Measurements from ENCODE around the gene SETD5. TPM values are rescaled to one million over a fixed set of nuclear protein-coding genes. Genes with fewer than 3 reads are reported as not detected.
A peak's percentile ranks its signal among the peaks of the same experiment; 100 is the strongest.

Gene SETD5
- total RNA-seq, 2 donors from 2014 or later = 89.1 to 91.3 TPM

- intact Hi-C loops (cut with DNase I) = loop anchor here (10.0 kb wide), 1 partner anchor 302 kb away; no protein-coding TSS in a partner anchor
- no peaks in the 10 kb centered on the region for H3K36me3 ChIP-seq
- H3K27me3 ChIP-seq = no peaks in the 10 kb centered on the region
- peaks cover 5% of the 10 kb centered on the region for H3K4me1 ChIP-seq
- TF ChIP-seq, protein P1, sequence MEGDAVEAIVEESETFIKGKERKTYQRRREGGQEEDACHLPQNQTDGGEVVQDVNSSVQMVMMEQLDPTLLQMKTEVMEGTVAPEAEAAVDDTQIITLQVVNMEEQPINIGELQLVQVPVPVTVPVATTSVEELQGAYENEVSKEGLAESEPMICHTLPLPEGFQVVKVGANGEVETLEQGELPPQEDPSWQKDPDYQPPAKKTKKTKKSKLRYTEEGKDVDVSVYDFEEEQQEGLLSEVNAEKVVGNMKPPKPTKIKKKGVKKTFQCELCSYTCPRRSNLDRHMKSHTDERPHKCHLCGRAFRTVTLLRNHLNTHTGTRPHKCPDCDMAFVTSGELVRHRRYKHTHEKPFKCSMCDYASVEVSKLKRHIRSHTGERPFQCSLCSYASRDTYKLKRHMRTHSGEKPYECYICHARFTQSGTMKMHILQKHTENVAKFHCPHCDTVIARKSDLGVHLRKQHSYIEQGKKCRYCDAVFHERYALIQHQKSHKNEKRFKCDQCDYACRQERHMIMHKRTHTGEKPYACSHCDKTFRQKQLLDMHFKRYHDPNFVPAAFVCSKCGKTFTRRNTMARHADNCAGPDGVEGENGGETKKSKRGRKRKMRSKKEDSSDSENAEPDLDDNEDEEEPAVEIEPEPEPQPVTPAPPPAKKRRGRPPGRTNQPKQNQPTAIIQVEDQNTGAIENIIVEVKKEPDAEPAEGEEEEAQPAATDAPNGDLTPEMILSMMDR (IDR thresholded peaks at IDR 0.05) = peak; percentile 72
- no peak overlapping the region for H3K4me3 ChIP-seq
- H3K27ac ChIP-seq = peak overlapping the region; percentile 75
- H3K9me3 ChIP-seq = no peaks in the 10 kb centered on the region
- peak; percentile 79 for DNase-seq
- peak overlapping the region in 1 of 2 donors; percentile 21 for H3K9ac ChIP-seq (ENCODE audit: low read depth in 2 of 2, low read length in 2 of 2)
These were observed 44.3 kb upstream of the SETD5 start for GRCh38 chr3:9352917-9353752.

- peak overlapping the region; percentile 68 for H3K4me3 ChIP-seq
These were observed 35.6 kb upstream of the SETD5 start for GRCh38 chr3:9361691-9362388.

DNA sequence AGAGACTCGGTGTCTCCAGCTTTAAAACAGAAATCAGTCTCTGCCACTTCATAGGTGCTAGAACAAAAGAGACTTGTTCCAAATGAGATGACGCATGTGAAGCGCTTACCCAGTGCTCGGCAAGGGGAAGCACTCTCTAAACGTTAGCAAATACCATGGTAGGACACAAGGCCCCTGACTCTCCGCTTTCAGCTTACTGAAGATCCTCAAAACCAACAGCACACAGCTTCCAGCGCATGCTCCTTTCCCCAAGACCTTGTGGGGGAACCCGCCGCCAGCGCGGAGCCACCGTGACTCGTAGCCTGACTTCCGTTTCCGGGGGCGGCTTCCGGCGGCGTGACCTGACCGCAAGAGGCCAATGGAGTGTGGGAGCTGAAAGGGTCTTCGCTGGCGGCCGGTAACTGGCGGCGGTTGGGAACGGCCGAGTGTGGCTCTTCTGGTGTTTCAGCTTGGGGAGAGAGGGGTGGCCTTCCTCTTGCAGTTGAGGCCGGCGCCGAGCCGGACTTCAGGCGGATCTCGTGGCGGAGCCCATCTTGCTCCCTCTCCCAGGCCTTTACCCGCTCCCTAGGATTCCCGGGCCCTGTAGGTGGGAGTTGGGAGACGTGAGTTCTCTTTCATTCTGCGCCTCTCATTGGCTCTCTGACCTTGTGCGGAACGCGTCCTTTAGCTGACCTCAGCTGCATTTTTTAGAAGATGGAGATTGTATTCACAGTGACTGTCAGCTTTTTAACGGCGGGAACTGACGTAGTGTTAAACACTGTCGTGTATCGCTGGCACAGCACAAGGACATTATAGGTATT, 34.5 kb upstream of the SETD5 start, which contains the start of gene THUMPD3:
THUMPD3 (plus strand) TSS at position 324 of the 800 bp plus-strand sequence. CDS start 2,015 bp downstream, outside the sequence.
- TF ChIP-seq, protein P1 (IDR thresholded peaks at IDR 0.05) = no peak
- Histone ChIP-seq H3K4me3 (peak within 1 kb of the TSS; percentile 68), H3K36me3 (peaks cover 6% of the 10 kb centered on the region), H3K9ac (ENCODE audit: low read depth in 2 of 2, low read length in 2 of 2) (peak within 1 kb of the TSS; percentile 68 to 92), H3K4me1 (peaks cover 9% of the 10 kb centered on the region), H3K27ac (peak within 1 kb of the TSS; percentile 89), H3K9me3 (no peaks in the 10 kb centered on the region), H3K27me3 (no peaks in the 10 kb centered on the region)
- intact Hi-C loops (cut with DNase I) = no loop called here
- peak; percentile 96 for DNase-seq

More at GRCh38 chr3:9361691-9362388, 35.6 kb upstream of the SETD5 start:
- TF ChIP-seq, protein P1 (IDR thresholded peaks at IDR 0.05) = no peak
- Histone ChIP-seq H3K27ac (no peak overlapping the region), H3K9ac (ENCODE audit: low read depth in 2 of 2, low read length in 2 of 2) (no peak overlapping the region), H3K27me3 (no peaks in the 10 kb centered on the region), H3K4me1 (peaks cover 9% of the 10 kb centered on the region), H3K36me3 (peaks cover under 1% of the 10 kb centered on the region), H3K9me3 (no peaks in the 10 kb centered on the region)
- intact Hi-C loops (cut with DNase I) = no loop called here
- DNase-seq = no peak

DNA sequence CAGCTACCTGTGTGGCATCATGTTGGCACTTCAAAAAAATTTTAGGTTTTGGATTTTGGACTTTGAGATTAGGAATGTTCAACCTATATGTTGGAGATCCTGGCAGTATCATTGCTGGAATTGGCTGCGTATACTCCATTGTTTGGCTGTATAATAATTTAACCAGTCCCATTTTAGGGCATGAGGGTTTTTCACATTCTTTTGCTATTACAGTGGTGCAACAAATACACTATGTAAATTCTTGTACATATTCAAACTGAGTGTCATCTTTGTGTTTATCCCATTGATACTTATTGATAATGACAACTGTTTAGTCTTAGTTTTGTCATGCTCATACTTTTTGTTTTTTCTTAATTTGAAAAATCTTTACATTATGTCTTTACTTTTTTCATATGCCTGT, 27.9 kb upstream of the SETD5 start:
- Histone ChIP-seq H3K9ac (ENCODE audit: low read depth in 2 of 2, low read length in 2 of 2) (no peak overlapping the region), H3K27me3 (no peaks in the 10 kb centered on the region), H3K9me3 (no peaks in the 10 kb centered on the region), H3K36me3 (peaks cover 15% of the 10 kb centered on the region), H3K4me1 (peaks cover 3% of the 10 kb centered on the region), H3K4me3 (no peak overlapping the region), H3K27ac (no peak overlapping the region)
- intact Hi-C loops (cut with DNase I) = no loop called here
- TF ChIP-seq, protein P1 (IDR thresholded peaks at IDR 0.05) = no peak
- DNase-seq = no peak

- DNase-seq = no peak
- H3K36me3 ChIP-seq = peaks cover 16% of the 10 kb centered on the region
- H3K27ac ChIP-seq = no peak overlapping the region
- H3K27me3 ChIP-seq = no peaks in the 10 kb centered on the region
- no peaks in the 10 kb centered on the region for H3K4me1 ChIP-seq
- intact Hi-C loops (cut with DNase I) = no loop called here
- TF ChIP-seq, protein P1 (IDR thresholded peaks at IDR 0.05) = no peak
- no peaks in the 10 kb centered on the region for H3K9me3 ChIP-seq
- no peak overlapping the region for H3K9ac ChIP-seq (ENCODE audit: low read depth in 2 of 2, low read length in 2 of 2)
- no peak overlapping the region for H3K4me3 ChIP-seq
These were observed 23.9 kb upstream of the SETD5 start for GRCh38 chr3:9373465-9373864.
